ENCODE data around the gene MTCL1. TPM values are rescaled to one million over a fixed set of nuclear protein-coding genes. Genes with fewer than 3 reads are reported as not detected.

The MTCL1 gene
- total and polyA plus RNA-seq, 2 donors: 11.0 to 15.9 TPM

- no peak overlapping the region for H3K27ac ChIP-seq (ENCODE audit: low read depth in 1 of 2, low read length in 1 of 2)
- no peaks in the 10 kb centered on the region for H3K27me3 ChIP-seq (ENCODE audit: control insufficient read depth in 2 of 2, insufficient read depth in 1 of 2, low read length in 1 of 2)
- no peaks in the 10 kb centered on the region for H3K4me1 ChIP-seq (ENCODE audit: control insufficient read depth in 2 of 2, insufficient read depth in 2 of 2, low read length in 2 of 2)
- no peaks in the 10 kb centered on the region for H3K36me3 ChIP-seq (ENCODE audit: control insufficient read depth in 2 of 2, insufficient read depth in 2 of 2, low read length in 1 of 2)
- DNase-seq (ENCODE audit: low read depth in 6 of 9, low spot score in 9 of 9): no peak
- no peak overlapping the region for H3K4me3 ChIP-seq (ENCODE audit: low read length in 2 of 2)
- H3K9me3 ChIP-seq (ENCODE audit: control insufficient read depth in 2 of 2, insufficient read depth in 1 of 2, low read length in 1 of 2): no peaks in the 10 kb centered on the region
- 96% methylated on average over 3 of the region's 3 CpGs for WGBS
Measured at GRCh38 chr18:8863427-8863826, 158.1 kb downstream of the MTCL1 start.

GRCh38 chr18:8865934-8866333, 160.6 kb downstream of the MTCL1 start:
- Histone ChIP-seq H3K9me3 (ENCODE audit: control insufficient read depth in 2 of 2, insufficient read depth in 1 of 2, low read length in 1 of 2) (no peaks in the 10 kb centered on the region), H3K36me3 (ENCODE audit: control insufficient read depth in 2 of 2, insufficient read depth in 2 of 2, low read length in 1 of 2) (no peaks in the 10 kb centered on the region), H3K27ac (ENCODE audit: low read depth in 1 of 2, low read length in 1 of 2) (no peak overlapping the region), H3K4me1 (ENCODE audit: control insufficient read depth in 2 of 2, insufficient read depth in 2 of 2, low read length in 2 of 2) (no peaks in the 10 kb centered on the region), H3K27me3 (ENCODE audit: control insufficient read depth in 2 of 2, insufficient read depth in 1 of 2, low read length in 1 of 2) (no peaks in the 10 kb centered on the region), H3K4me3 (ENCODE audit: low read length in 2 of 2) (no peak overlapping the region)
- DNase-seq (ENCODE audit: low read depth in 6 of 9, low spot score in 9 of 9): no peak
- WGBS: 92% methylated on average over 4 of the region's 4 CpGs

- H3K36me3 ChIP-seq (ENCODE audit: control insufficient read depth in 2 of 2, insufficient read depth in 2 of 2, low read length in 1 of 2): no peaks in the 10 kb centered on the region
- WGBS: 95% methylated on average over 1 of the region's 1 CpG
- no peaks in the 10 kb centered on the region for H3K4me1 ChIP-seq (ENCODE audit: control insufficient read depth in 2 of 2, insufficient read depth in 2 of 2, low read length in 2 of 2)
- no peak overlapping the region for H3K27ac ChIP-seq (ENCODE audit: low read depth in 1 of 2, low read length in 1 of 2)
- DNase-seq (ENCODE audit: low read depth in 6 of 9, low spot score in 9 of 9): no peak
- no peaks in the 10 kb centered on the region for H3K9me3 ChIP-seq (ENCODE audit: control insufficient read depth in 2 of 2, insufficient read depth in 1 of 2, low read length in 1 of 2)
- no peaks in the 10 kb centered on the region for H3K27me3 ChIP-seq (ENCODE audit: control insufficient read depth in 2 of 2, insufficient read depth in 1 of 2, low read length in 1 of 2)
- H3K4me3 ChIP-seq (ENCODE audit: low read length in 2 of 2): no peak overlapping the region
Measured at GRCh38 chr18:8866679-8867078, 161.3 kb downstream of the MTCL1 start.

GRCh38 chr18:8868276-8868675, 162.9 kb downstream of the MTCL1 start:
- WGBS: 83% methylated on average over 4 of the region's 4 CpGs

GRCh38 chr18:8868779-8869415, 163.5 kb downstream of the MTCL1 start:
- no peak overlapping the region for H3K4me3 ChIP-seq (ENCODE audit: low read length in 2 of 2)
- no peak overlapping the region for H3K27ac ChIP-seq (ENCODE audit: low read depth in 1 of 2, low read length in 1 of 2)
- H3K27me3 ChIP-seq (ENCODE audit: control insufficient read depth in 2 of 2, insufficient read depth in 1 of 2, low read length in 1 of 2): no peaks in the 10 kb centered on the region
- no peaks in the 10 kb centered on the region for H3K4me1 ChIP-seq (ENCODE audit: control insufficient read depth in 2 of 2, insufficient read depth in 2 of 2, low read length in 2 of 2)
- WGBS: 94% methylated on average over 2 of the region's 2 CpGs
- H3K9me3 ChIP-seq (ENCODE audit: control insufficient read depth in 2 of 2, insufficient read depth in 1 of 2, low read length in 1 of 2): no peaks in the 10 kb centered on the region
- H3K36me3 ChIP-seq (ENCODE audit: control insufficient read depth in 2 of 2, insufficient read depth in 2 of 2, low read length in 1 of 2): no peaks in the 10 kb centered on the region
- DNase-seq (ENCODE audit: low read depth in 6 of 9, low spot score in 9 of 9): no peak

More at GRCh38 chr18:8868276-8868675, 162.9 kb downstream of the MTCL1 start:
- Histone ChIP-seq H3K36me3 (ENCODE audit: control insufficient read depth in 2 of 2, insufficient read depth in 2 of 2, low read length in 1 of 2) (no peaks in the 10 kb centered on the region), H3K27me3 (ENCODE audit: control insufficient read depth in 2 of 2, insufficient read depth in 1 of 2, low read length in 1 of 2) (no peaks in the 10 kb centered on the region), H3K9me3 (ENCODE audit: control insufficient read depth in 2 of 2, insufficient read depth in 1 of 2, low read length in 1 of 2) (no peaks in the 10 kb centered on the region), H3K27ac (ENCODE audit: low read depth in 1 of 2, low read length in 1 of 2) (no peak overlapping the region), H3K4me3 (ENCODE audit: low read length in 2 of 2) (no peak overlapping the region), H3K4me1 (ENCODE audit: control insufficient read depth in 2 of 2, insufficient read depth in 2 of 2, low read length in 2 of 2) (no peaks in the 10 kb centered on the region)
- DNase-seq (ENCODE audit: low read depth in 6 of 9, low spot score in 9 of 9): no peak

- Histone ChIP-seq H3K27me3 (ENCODE audit: control insufficient read depth in 2 of 2, insufficient read depth in 1 of 2, low read length in 1 of 2) (no peaks in the 10 kb centered on the region), H3K4me3 (ENCODE audit: low read length in 2 of 2) (no peak overlapping the region), H3K36me3 (ENCODE audit: control insufficient read depth in 2 of 2, insufficient read depth in 2 of 2, low read length in 1 of 2) (no peaks in the 10 kb centered on the region), H3K4me1 (ENCODE audit: control insufficient read depth in 2 of 2, insufficient read depth in 2 of 2, low read length in 2 of 2) (no peaks in the 10 kb centered on the region), H3K9me3 (ENCODE audit: control insufficient read depth in 2 of 2, insufficient read depth in 1 of 2, low read length in 1 of 2) (no peaks in the 10 kb centered on the region), H3K27ac (ENCODE audit: low read depth in 1 of 2, low read length in 1 of 2) (no peak overlapping the region)
- DNase-seq (ENCODE audit: low read depth in 6 of 9, low spot score in 9 of 9): no peak
- WGBS: 95% methylated on average over 5 of the region's 5 CpGs
Measured at GRCh38 chr18:8869696-8870095, 164.3 kb downstream of the MTCL1 start.

GRCh38 chr18:8870528-8870927, 165.2 kb downstream of the MTCL1 start:
- H3K27me3 ChIP-seq (ENCODE audit: control insufficient read depth in 2 of 2, insufficient read depth in 1 of 2, low read length in 1 of 2): no peaks in the 10 kb centered on the region
- no peak for DNase-seq (ENCODE audit: low read depth in 6 of 9, low spot score in 9 of 9)
- 91% methylated on average over 5 of the region's 5 CpGs for WGBS
- H3K4me1 ChIP-seq (ENCODE audit: control insufficient read depth in 2 of 2, insufficient read depth in 2 of 2, low read length in 2 of 2): no peaks in the 10 kb centered on the region
- no peak overlapping the region for H3K27ac ChIP-seq (ENCODE audit: low read depth in 1 of 2, low read length in 1 of 2)
- no peak overlapping the region for H3K4me3 ChIP-seq (ENCODE audit: low read length in 2 of 2)
- no peaks in the 10 kb centered on the region for H3K9me3 ChIP-seq (ENCODE audit: control insufficient read depth in 2 of 2, insufficient read depth in 1 of 2, low read length in 1 of 2)
- no peaks in the 10 kb centered on the region for H3K36me3 ChIP-seq (ENCODE audit: control insufficient read depth in 2 of 2, insufficient read depth in 2 of 2, low read length in 1 of 2)

- no peaks in the 10 kb centered on the region for H3K9me3 ChIP-seq (ENCODE audit: control insufficient read depth in 2 of 2, insufficient read depth in 1 of 2, low read length in 1 of 2)
- H3K27ac ChIP-seq (ENCODE audit: low read depth in 1 of 2, low read length in 1 of 2): no peak overlapping the region
- 87% methylated on average over 1 of the region's 1 CpG for WGBS
- H3K4me1 ChIP-seq (ENCODE audit: control insufficient read depth in 2 of 2, insufficient read depth in 2 of 2, low read length in 2 of 2): no peaks in the 10 kb centered on the region
- no peak overlapping the region for H3K4me3 ChIP-seq (ENCODE audit: low read length in 2 of 2)
- no peaks in the 10 kb centered on the region for H3K36me3 ChIP-seq (ENCODE audit: control insufficient read depth in 2 of 2, insufficient read depth in 2 of 2, low read length in 1 of 2)
- no peak for DNase-seq (ENCODE audit: low read depth in 6 of 9, low spot score in 9 of 9)
- no peaks in the 10 kb centered on the region for H3K27me3 ChIP-seq (ENCODE audit: control insufficient read depth in 2 of 2, insufficient read depth in 1 of 2, low read length in 1 of 2)
Measured at GRCh38 chr18:8871489-8871888, 166.1 kb downstream of the MTCL1 start.

- H3K9me3 ChIP-seq (ENCODE audit: control insufficient read depth in 2 of 2, insufficient read depth in 1 of 2, low read length in 1 of 2): no peaks in the 10 kb centered on the region
- H3K27me3 ChIP-seq (ENCODE audit: control insufficient read depth in 2 of 2, insufficient read depth in 1 of 2, low read length in 1 of 2): no peaks in the 10 kb centered on the region
- H3K4me1 ChIP-seq (ENCODE audit: control insufficient read depth in 2 of 2, insufficient read depth in 2 of 2, low read length in 2 of 2): no peaks in the 10 kb centered on the region
- no peak for DNase-seq (ENCODE audit: low read depth in 6 of 9, low spot score in 9 of 9)
- no peak overlapping the region for H3K4me3 ChIP-seq (ENCODE audit: low read length in 2 of 2)
- no peaks in the 10 kb centered on the region for H3K36me3 ChIP-seq (ENCODE audit: control insufficient read depth in 2 of 2, insufficient read depth in 2 of 2, low read length in 1 of 2)
- WGBS: 64% methylated on average over 7 of the region's 7 CpGs
- H3K27ac ChIP-seq (ENCODE audit: low read depth in 1 of 2, low read length in 1 of 2): no peak overlapping the region
Measured at GRCh38 chr18:8874872-8875271, 169.5 kb downstream of the MTCL1 start.

All from thymus (tissue), 11 donors.